Ishikawa (cell line): ENCODE data around the gene CEP85L.

Source experiments
- CEBPB ChIP-seq: IDR thresholded peaks from 2 replicates; pipeline ENCODE4 v1.6.1; 2012
- CREB1 ChIP-seq: IDR thresholded peaks from 2 replicates; pipeline ENCODE4 v1.6.1; 2012; ENCODE audit warnings: low read depth
- EGR1 ChIP-seq: IDR thresholded peaks from 2 replicates; pipeline ENCODE4 v1.6.1; 2012
- EP300 ChIP-seq: IDR thresholded peaks from 2 replicates; pipeline ENCODE4 v1.6.1; 2012; ENCODE audit warnings: borderline replicate concordance
- FOXM1 ChIP-seq: IDR thresholded peaks from 2 replicates; pipeline ENCODE4 v1.6.1; 2012; ENCODE audit warnings: low read depth, borderline replicate concordance
- MAX ChIP-seq: IDR thresholded peaks from 2 replicates; pipeline ENCODE4 v1.6.1; 2012
- NFIC ChIP-seq: IDR thresholded peaks from 2 replicates; pipeline ENCODE4 v1.6.1; 2012
- RAD21 ChIP-seq: IDR thresholded peaks from 2 replicates; pipeline ENCODE4 v1.6.1; 2012; ENCODE audit warnings: low read depth
- REST ChIP-seq: IDR thresholded peaks from 2 replicates; pipeline ENCODE4 v1.6.1; 2012; ENCODE audit warnings: low read depth, mild to moderate bottlenecking
- TAF1 ChIP-seq: IDR thresholded peaks from 2 replicates; pipeline ENCODE4 v1.6.1; 2012; ENCODE audit warnings: low read depth, mild to moderate bottlenecking
- TCF12 ChIP-seq: IDR thresholded peaks from 2 replicates; pipeline ENCODE4 v1.6.1; 2012; ENCODE audit warnings: low read depth
- TEAD4 ChIP-seq: IDR thresholded peaks from 2 replicates; pipeline ENCODE4 v1.6.1; 2012
- USF1 ChIP-seq: IDR thresholded peaks from 2 replicates; pipeline ENCODE4 v1.6.1; 2012
- YY1 ChIP-seq: IDR thresholded peaks from 2 replicates; pipeline ENCODE4 v1.6.1; 2012; ENCODE audit warnings: low read depth
- ZBTB7A ChIP-seq: IDR thresholded peaks from 2 replicates; pipeline ENCODE4 v1.6.1; 2012; ENCODE audit warnings: low read depth

Gene CEP85L

GRCh38 chr6:118584911-118585310 lies 66.5 kb downstream of the CEP85L start:
- TF ChIP-seq REST (no peak), CEBPB (no peak), TCF12 (no peak), TEAD4 (no peak), YY1 (no peak), ZBTB7A (no peak), EGR1 (no peak), RAD21 (no peak), FOXM1 (no peak), TAF1 (no peak)

- TF ChIP-seq NFIC = no peak
Measured at GRCh38 chr6:118581489-118581959, 69.9 kb downstream of the CEP85L start.

GRCh38 chr6:118580585-118581419 lies 70.6 kb downstream of the CEP85L start:
- TF ChIP-seq ZBTB7A (no peak), RAD21 (peak; percentile 78)

GRCh38 chr6:118579786-118580185 lies 71.6 kb downstream of the CEP85L start:
- TF ChIP-seq ZBTB7A = no peak
- no peak for TF ChIP-seq NFIC
- no peak for TF ChIP-seq REST
- TF ChIP-seq CREB1 = no peak
- TF ChIP-seq EGR1 = no peak
- TF ChIP-seq TEAD4 = no peak
- TF ChIP-seq EP300 = no peak
- TF ChIP-seq CEBPB = no peak
- no peak for TF ChIP-seq USF1
- no peak for TF ChIP-seq YY1
- no peak for TF ChIP-seq FOXM1
- no peak for TF ChIP-seq TCF12
- no peak for TF ChIP-seq MAX
- TF ChIP-seq TAF1 = no peak
- TF ChIP-seq RAD21 = no peak

GRCh38 chr6:118578617-118579016 lies 72.8 kb downstream of the CEP85L start:
- TF ChIP-seq RAD21 (no peak), YY1 (no peak), TAF1 (no peak)

GRCh38 chr6:118577972-118578371 lies 73.4 kb downstream of the CEP85L start:
- TF ChIP-seq RAD21 (no peak), NFIC (no peak), MAX (no peak), CEBPB (no peak), TCF12 (no peak), ZBTB7A (no peak), FOXM1 (no peak), TEAD4 (no peak), TAF1 (no peak), USF1 (no peak), CREB1 (no peak), EGR1 (no peak), REST (no peak), EP300 (no peak), YY1 (no peak)
